HG03039 (cell line): ENCODE data around the gene BMP2.

Experiments
- ATAC-seq: cut with Tn5 transposase; IDR thresholded peaks from one replicate; pipeline ENCODE4 v1.9.1; 2021; ENCODE audit warnings: mild to moderate bottlenecking, moderate library complexity; ENCODE audit not compliant: unreplicated experiment

The BMP2 gene

GRCh38 chr20:6828794-6829423, 61.4 kb downstream of the BMP2 start:
- ATAC-seq: peak; percentile 96

- no peak for ATAC-seq
Measured at GRCh38 chr20:6829510-6830116, 62.1 kb downstream of the BMP2 start.
